RWPE2 (cell line): ENCODE data around the gene TBX1.

Experiments used
- ATAC-seq: fragments of 200-7000 bp; cut with Tn5 transposase; 3 replicates; pipeline ENCODE4 v1.9.1; 2021; ENCODE audit warnings: low read depth
- DNase-seq: peaks from one replicate; pipeline ENCODE4 v3.0.0-alpha.2; 2020; ENCODE audit warnings: low spot score
- H3K27ac ChIP-seq: fragments of 450-650 bp; 2 replicates; pipeline ENCODE4 v1.5.1; 2017; ENCODE audit warnings: mild to moderate bottlenecking; ENCODE audit not compliant: poor library complexity, severe bottlenecking
- H3K27me3 ChIP-seq: fragments of 250-450 bp; sonication (Bioruptor Pico); 2 replicates; pipeline ENCODE4 v1.5.1; 2021; ENCODE audit warnings: mild to moderate bottlenecking, moderate library complexity; ENCODE audit not compliant: insufficient read depth, poor library complexity, severe bottlenecking
- H3K36me3 ChIP-seq: fragments of 250-450 bp; sonication (Bioruptor Pico); 2 replicates; pipeline ENCODE4 v1.5.1; 2020; ENCODE audit warnings: low read depth, mild to moderate bottlenecking, moderate library complexity
- H3K4me1 ChIP-seq: fragments of 250-450 bp; sonication (Bioruptor Pico); 2 replicates; pipeline ENCODE4 v1.5.1; 2021; ENCODE audit warnings: mild to moderate bottlenecking, moderate library complexity; ENCODE audit not compliant: insufficient read depth, poor library complexity, severe bottlenecking
- H3K4me3 ChIP-seq: fragments of 250-450 bp; sonication (Bioruptor Pico); 2 replicates; pipeline ENCODE4 v1.5.1; 2021; ENCODE audit warnings: mild to moderate bottlenecking, moderate library complexity; ENCODE audit not compliant: severe bottlenecking
- H3K9me3 ChIP-seq: fragments of 250-450 bp; sonication (Bioruptor Pico); 2 replicates; pipeline ENCODE4 v1.5.1; 2021; ENCODE audit warnings: mild to moderate bottlenecking, moderate library complexity; ENCODE audit not compliant: severe bottlenecking
- TF ChIP-seq, protein P1 (sequence below): fragments of 450-650 bp; IDR thresholded peaks from one replicate; pipeline ENCODE4 v1.5.1; 2017; ENCODE audit warnings: mild to moderate bottlenecking, moderate library complexity; ENCODE audit not compliant: poor library complexity, severe bottlenecking

The TBX1 gene

DNA sequence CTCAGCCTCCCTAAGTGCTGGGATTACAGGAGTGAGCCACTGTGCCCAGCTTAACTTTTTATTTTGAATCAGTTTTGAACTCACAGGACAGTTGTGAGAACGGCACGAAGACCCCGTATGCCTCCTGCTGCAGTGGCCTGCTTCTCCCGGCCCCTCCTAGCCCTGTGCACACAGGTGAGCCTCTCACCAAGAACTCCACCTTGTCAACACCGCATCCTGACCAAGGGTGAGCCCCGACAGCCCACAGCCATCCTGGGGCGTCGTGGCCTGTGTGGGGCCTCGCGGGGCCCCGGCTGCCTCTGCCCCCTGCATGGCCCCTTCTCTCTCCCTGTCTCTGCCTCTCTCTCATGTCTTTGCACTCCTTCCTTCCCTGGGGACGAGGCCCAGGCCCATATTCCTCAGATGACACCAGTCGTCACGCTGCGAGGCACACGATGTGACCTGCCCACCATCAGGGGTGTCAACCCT, 55.3 kb downstream of the TBX1 start:
- Histone ChIP-seq H3K27me3 (no peaks in the 10 kb centered on the region), H3K4me1 (no peaks in the 10 kb centered on the region), H3K36me3 (no peaks in the 10 kb centered on the region), H3K27ac (no peak overlapping the region), H3K9me3 (no peaks in the 10 kb centered on the region), H3K4me3 (no peak overlapping the region)
- TF ChIP-seq, protein P1, sequence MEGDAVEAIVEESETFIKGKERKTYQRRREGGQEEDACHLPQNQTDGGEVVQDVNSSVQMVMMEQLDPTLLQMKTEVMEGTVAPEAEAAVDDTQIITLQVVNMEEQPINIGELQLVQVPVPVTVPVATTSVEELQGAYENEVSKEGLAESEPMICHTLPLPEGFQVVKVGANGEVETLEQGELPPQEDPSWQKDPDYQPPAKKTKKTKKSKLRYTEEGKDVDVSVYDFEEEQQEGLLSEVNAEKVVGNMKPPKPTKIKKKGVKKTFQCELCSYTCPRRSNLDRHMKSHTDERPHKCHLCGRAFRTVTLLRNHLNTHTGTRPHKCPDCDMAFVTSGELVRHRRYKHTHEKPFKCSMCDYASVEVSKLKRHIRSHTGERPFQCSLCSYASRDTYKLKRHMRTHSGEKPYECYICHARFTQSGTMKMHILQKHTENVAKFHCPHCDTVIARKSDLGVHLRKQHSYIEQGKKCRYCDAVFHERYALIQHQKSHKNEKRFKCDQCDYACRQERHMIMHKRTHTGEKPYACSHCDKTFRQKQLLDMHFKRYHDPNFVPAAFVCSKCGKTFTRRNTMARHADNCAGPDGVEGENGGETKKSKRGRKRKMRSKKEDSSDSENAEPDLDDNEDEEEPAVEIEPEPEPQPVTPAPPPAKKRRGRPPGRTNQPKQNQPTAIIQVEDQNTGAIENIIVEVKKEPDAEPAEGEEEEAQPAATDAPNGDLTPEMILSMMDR: no peak
- ATAC-seq (no peak), DNase-seq (no peak)

DNA sequence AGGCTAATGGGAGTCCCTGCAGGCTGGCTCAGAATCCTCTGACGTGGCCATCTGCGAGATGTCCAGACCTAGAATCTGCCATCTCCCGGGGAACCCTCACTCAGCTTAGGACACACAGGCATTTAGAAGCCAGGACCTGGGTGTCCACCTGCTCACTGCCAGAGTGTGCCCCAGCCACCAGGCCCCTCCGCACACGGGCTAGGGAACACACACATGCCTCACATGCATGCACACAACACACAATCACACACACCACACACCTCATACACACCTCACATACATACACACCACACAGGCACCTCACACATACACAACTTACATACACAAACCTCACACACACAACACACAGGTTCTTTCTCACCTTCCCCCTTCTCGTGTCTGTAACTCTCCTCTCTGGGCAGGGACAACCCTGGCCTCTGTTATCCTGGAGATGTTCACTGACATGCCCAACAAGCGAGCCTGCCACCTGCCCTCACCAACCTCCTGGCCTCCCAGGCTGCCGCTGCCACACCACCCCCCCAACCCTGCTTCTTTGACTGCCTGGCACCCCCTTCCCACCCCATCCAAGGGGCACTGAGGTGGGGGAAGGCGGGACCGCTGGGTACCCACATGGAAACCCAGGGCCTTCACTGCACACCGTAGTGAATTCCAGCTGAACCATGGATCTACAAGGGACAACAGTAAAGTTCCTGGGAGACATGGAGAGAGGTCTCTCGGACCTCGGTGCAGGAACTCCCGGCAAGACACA, 56.0 kb downstream of the TBX1 start:
- Histone ChIP-seq H3K27me3 (no peaks in the 10 kb centered on the region), H3K4me1 (no peaks in the 10 kb centered on the region), H3K9me3 (no peaks in the 10 kb centered on the region), H3K36me3 (no peaks in the 10 kb centered on the region), H3K4me3 (no peak overlapping the region), H3K27ac (no peak overlapping the region)
- DNase-seq: no peak
- ATAC-seq: no peak
- TF ChIP-seq, protein P1: no peak
